ENCODE data around the gene KMT2C.

DNA sequence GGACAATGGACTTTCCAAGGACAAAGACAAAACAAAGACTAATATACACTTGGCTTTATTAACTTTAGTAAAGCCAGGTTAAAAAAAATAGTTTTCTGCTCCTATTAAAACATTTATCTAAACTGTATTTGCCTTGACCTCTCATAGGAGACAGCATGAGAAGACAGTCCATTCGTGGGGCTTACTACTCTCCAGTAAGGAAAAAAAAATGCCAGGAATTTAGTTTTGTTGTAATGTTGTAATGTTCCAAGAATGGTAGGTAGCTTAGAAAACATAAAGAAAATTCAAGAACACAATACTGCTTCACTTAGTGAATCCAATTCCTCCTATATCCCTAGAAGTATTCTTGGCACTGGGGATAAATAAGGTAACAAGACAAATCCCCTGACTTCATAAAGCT, 81.7 kb downstream of the KMT2C start:
- TF ChIP-seq, protein P1, sequence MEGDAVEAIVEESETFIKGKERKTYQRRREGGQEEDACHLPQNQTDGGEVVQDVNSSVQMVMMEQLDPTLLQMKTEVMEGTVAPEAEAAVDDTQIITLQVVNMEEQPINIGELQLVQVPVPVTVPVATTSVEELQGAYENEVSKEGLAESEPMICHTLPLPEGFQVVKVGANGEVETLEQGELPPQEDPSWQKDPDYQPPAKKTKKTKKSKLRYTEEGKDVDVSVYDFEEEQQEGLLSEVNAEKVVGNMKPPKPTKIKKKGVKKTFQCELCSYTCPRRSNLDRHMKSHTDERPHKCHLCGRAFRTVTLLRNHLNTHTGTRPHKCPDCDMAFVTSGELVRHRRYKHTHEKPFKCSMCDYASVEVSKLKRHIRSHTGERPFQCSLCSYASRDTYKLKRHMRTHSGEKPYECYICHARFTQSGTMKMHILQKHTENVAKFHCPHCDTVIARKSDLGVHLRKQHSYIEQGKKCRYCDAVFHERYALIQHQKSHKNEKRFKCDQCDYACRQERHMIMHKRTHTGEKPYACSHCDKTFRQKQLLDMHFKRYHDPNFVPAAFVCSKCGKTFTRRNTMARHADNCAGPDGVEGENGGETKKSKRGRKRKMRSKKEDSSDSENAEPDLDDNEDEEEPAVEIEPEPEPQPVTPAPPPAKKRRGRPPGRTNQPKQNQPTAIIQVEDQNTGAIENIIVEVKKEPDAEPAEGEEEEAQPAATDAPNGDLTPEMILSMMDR (IDR thresholded peaks at IDR 0.05) = no peak
- no peak for TF ChIP-seq POLR2A (IDR thresholded peaks at IDR 0.05)
- TF ChIP-seq POLR2AphosphoS5 (IDR thresholded peaks at IDR 0.05) = no peak
